HepG2 (cell line): ENCODE results near the gene NTN4. TPM values are rescaled to one million over a fixed set of nuclear protein-coding genes. Genes with fewer than 3 reads are reported as not detected.

ENCODE experiments used
- ATF3 ChIP-seq: sonication (generic); formaldehyde crosslinking; IDR thresholded peaks from 2 replicates; pipeline ENCODE4 v1.4.0; 2020; ENCODE audit warnings: missing genetic modification reagents
- CBX5 ChIP-seq: sonication (generic); formaldehyde crosslinking; IDR thresholded peaks from 2 replicates; pipeline ENCODE4 v1.4.0; 2020; ENCODE audit warnings: missing genetic modification reagents, borderline replicate concordance
- CREB1 ChIP-seq, 2 experiments: fragments of 450-650 bp in 1 of 2; IDR thresholded peaks; 2 replicates each; pipeline ENCODE4 v1.6.1; 2016 to 2017; ENCODE audit warnings: control low read depth in 1 of 2, mild to moderate bottlenecking in 1 of 2, missing compliant biosample characterization in 1 of 2, missing genetic modification characterization in 1 of 2
- FOXO1 ChIP-seq: sonication (generic); formaldehyde crosslinking; IDR thresholded peaks from 2 replicates; pipeline ENCODE4 v1.4.0; 2020; ENCODE audit warnings: missing genetic modification reagents
- HMG20A ChIP-seq: IDR thresholded peaks from 2 replicates; pipeline ENCODE4 v1.6.1; 2016; ENCODE audit warnings: borderline replicate concordance
- MIER3 ChIP-seq: IDR thresholded peaks from 2 replicates; pipeline ENCODE4 v1.6.1; 2016; ENCODE audit warnings: missing compliant biosample characterization, borderline replicate concordance
- NR2F6 ChIP-seq, 2 experiments: IDR thresholded peaks; 2 replicates each; pipeline ENCODE4 v1.6.1; 2016; ENCODE audit warnings: antibody characterized with exemption in 1 of 2, mild to moderate bottlenecking in 1 of 2
- POGZ ChIP-seq: sonication (generic); formaldehyde crosslinking; IDR thresholded peaks from 2 replicates; pipeline ENCODE4 v1.4.0; 2020; ENCODE audit warnings: mild to moderate bottlenecking, missing genetic modification reagents
- PPARG ChIP-seq: conservative IDR thresholded peaks from 2 replicates; pipeline ENCODE4 v1.6.1; 2016; ENCODE audit warnings: missing biosample characterization, missing genetic modification reagents
- RXRB ChIP-seq: IDR thresholded peaks from 2 replicates; pipeline ENCODE4 v1.6.1; 2016; ENCODE audit warnings: borderline replicate concordance, missing genetic modification reagents, missing compliant biosample characterization
- SAP130 ChIP-seq: IDR thresholded peaks from 2 replicates; pipeline ENCODE4 v1.6.1; 2016; ENCODE audit warnings: low read depth
- SOX13 ChIP-seq, 3 experiments: fragments of 450-650 bp in 1 of 3; sonication (generic) in 1 of 3; formaldehyde crosslinking in 1 of 3; IDR thresholded peaks in 2 of 3; conservative IDR thresholded peaks in 1 of 3; 2 replicates each; pipeline versions ENCODE4 v1.5.0 to v1.6.1; 2016 to 2020; ENCODE audit warnings: antibody characterized with exemption in 1 of 3, mild to moderate bottlenecking in 1 of 3, missing compliant biosample characterization in 1 of 3, missing genetic modification reagents in 1 of 3, moderate library complexity in 1 of 3
- TBX3 ChIP-seq: fragments of 450-650 bp; IDR thresholded peaks from 2 replicates; pipeline ENCODE4 v1.6.1; 2017; ENCODE audit warnings: antibody characterized with exemption, mild to moderate bottlenecking, inconsistent platforms, borderline replicate concordance
- ZMYM4 ChIP-seq: sonication (generic); formaldehyde crosslinking; IDR thresholded peaks from 2 replicates; pipeline ENCODE4 v1.8.1; 2023; ENCODE audit warnings: mild to moderate bottlenecking, missing genetic modification reagents
- ZNF274 ChIP-seq: sonication (generic); formaldehyde crosslinking; IDR thresholded peaks from 2 replicates; pipeline ENCODE4 v1.5.1; 2020; ENCODE audit warnings: mild to moderate bottlenecking, missing genetic modification reagents
- polyA plus RNA-seq, 8 experiments: library from polyadenylated mRNA; depleted of rRNA in 3 of 8; stranded (reverse) in 7 of 8; unstranded in 1 of 8; fragments of >200 nt; fragmentation: Illumina TruSeq in 4 of 8; extraction: Trizol in 4 of 8; gene quantifications; 2 replicates each; pipeline versions ENCODE4 v1.2.1 to v1.2.3, GENCODE V29; 2011 to 2016; ENCODE audit warnings: low read depth in 4 of 8, missing spikeins in 1 of 8, mixed read lengths in 1 of 8; ENCODE audit not compliant: insufficient read depth in 1 of 8
- total RNA-seq, 5 experiments: library from RNA; depleted of rRNA; stranded (reverse); fragments of >200 nt; fragmentation: Illumina TruSeq; extraction: Trizol; gene quantifications; 2 replicates each; pipeline ENCODE4 v1.2.3, GENCODE V29; 2016; ENCODE audit warnings: low read depth in 1 of 5

NTN4 gene
- total and polyA plus RNA-seq, 2 of the 13 experiments (the other 11 are each of a cell fraction or from before 2014, with no cell fraction given): 7.8 to 11.5 TPM

- TF ChIP-seq SAP130 (CRISPR knock-in tag): 0 out of 2 replicates have a peak, but pooled peaks have one; percentile 33
- peak; percentile 73 for TF ChIP-seq ZMYM4 (CRISPR knock-in tag)
- peak; percentile 53; the same call in 1 of the 2 replicates for TF ChIP-seq RXRB (CRISPR knock-in tag)
- TF ChIP-seq CREB1 (IDR thresholded peaks at IDR 0.05): no peak
- TF ChIP-seq CREB1 (CRISPR knock-in tag; IDR thresholded peaks at IDR 0.05): peak; percentile 34; the same call in 1 of the 2 replicates
- TF ChIP-seq CBX5 (CRISPR knock-in tag): peak; percentile 43; the same call in 1 of the 2 replicates
- TF ChIP-seq MIER3: peak; percentile 45; the same call in 1 of the 2 replicates
- no peak for TF ChIP-seq ZNF274 (CRISPR knock-in tag)
- 0 out of 2 replicates have a peak, but pooled peaks have one; percentile 18 for TF ChIP-seq SOX13 (IDR thresholded peaks at IDR 0.05)
- peak in 1 of 2 experiments; percentile 76; a peak in 2 of 4 replicates for TF ChIP-seq SOX13 (CRISPR knock-in tag; conservative IDR thresholded peaks at IDR 0.05 in 1 of 2, IDR thresholded peaks at IDR 0.05 in 1 of 2)
- peak; percentile 73 for TF ChIP-seq ATF3 (CRISPR knock-in tag)
- TF ChIP-seq TBX3: peak; percentile 46; the same call in 1 of the 2 replicates
- TF ChIP-seq HMG20A (CRISPR knock-in tag): peak; percentile 93
- TF ChIP-seq NR2F6 (IDR thresholded peaks at IDR 0.05): peak; percentile 97
- peak; percentile 97 for TF ChIP-seq NR2F6 (CRISPR knock-in tag; IDR thresholded peaks at IDR 0.05)
- peak; percentile 18; the same call in 1 of the 2 replicates for TF ChIP-seq POGZ (CRISPR knock-in tag)
- TF ChIP-seq FOXO1 (CRISPR knock-in tag): peak; percentile 86
- 0 out of 2 replicates have a peak, but pooled peaks have one; percentile 32 for TF ChIP-seq PPARG (CRISPR knock-in tag)
Measured at GRCh38 chr12:95796225-95796981, 5.8 kb upstream of the NTN4 start (continued).
